Measurements from ENCODE around the gene ALOX12B. TPM values are rescaled to one million over a fixed set of nuclear protein-coding genes. Genes with fewer than 3 reads are reported as not detected.

ALOX12B gene
- total and polyA plus RNA-seq, 2 of the 13 experiments (the other 11 are each of a cell fraction or from before 2014, with no cell fraction given): 0.13 TPM; not detected in 1

GRCh38 chr17:8079291-8080207 is 8.0 kb downstream of the ALOX12B start (continued):
- no peak for TF ChIP-seq MAZ (IDR thresholded peaks at IDR 0.05; ENCODE audit: borderline replicate concordance, low read depth, low read length)
- peak; percentile 70 for TF ChIP-seq MAZ (CRISPR knock-in tag; IDR thresholded peaks at IDR 0.05; ENCODE audit: low read depth)
- TF ChIP-seq ZC3H4 (CRISPR knock-in tag; IDR thresholded peaks at IDR 0.05; ENCODE audit: borderline replicate concordance): no peak
- TF ChIP-seq THAP11 (CRISPR knock-in tag; IDR thresholded peaks at IDR 0.05): 0 out of 2 replicates have a peak, but pooled peaks have one; percentile 33
- no peak for TF ChIP-seq CHCHD3 (CRISPR knock-in tag; IDR thresholded peaks at IDR 0.05)
- TF ChIP-seq RCOR2 (CRISPR knock-in tag; IDR thresholded peaks at IDR 0.05): 0 out of 2 replicates have a peak, but pooled peaks have one; percentile 37
- no peak for TF ChIP-seq ZNF510 (CRISPR knock-in tag; IDR thresholded peaks at IDR 0.05; ENCODE audit: low read depth)
- no peak for TF ChIP-seq ZNF10 (CRISPR knock-in tag; IDR thresholded peaks at IDR 0.05; ENCODE audit: borderline replicate concordance, low read depth)
- no peak for TF ChIP-seq ZNF460 (CRISPR knock-in tag; IDR thresholded peaks at IDR 0.05; ENCODE audit: borderline replicate concordance)
- no peak for TF ChIP-seq PBX3 (CRISPR knock-in tag; IDR thresholded peaks at IDR 0.05; ENCODE audit: borderline replicate concordance)
- TF ChIP-seq ZNF780A (CRISPR knock-in tag; IDR thresholded peaks at IDR 0.05): 0 out of 2 replicates have a peak, but pooled peaks have one; percentile 26
- no peak for TF ChIP-seq ZBTB44 (CRISPR knock-in tag; IDR thresholded peaks at IDR 0.05)
- TF ChIP-seq GATA4 (IDR thresholded peaks at IDR 0.05; ENCODE audit: borderline replicate concordance, low read depth): no peak
- no peak for TF ChIP-seq CHD2 (IDR thresholded peaks at IDR 0.05; ENCODE audit: low read depth, low read length)
- no peak for TF ChIP-seq ATF1 (CRISPR knock-in tag; IDR thresholded peaks at IDR 0.05)
- TF ChIP-seq ZNF576 (CRISPR knock-in tag; IDR thresholded peaks at IDR 0.05): peak; percentile 38; the same call in 1 of the 2 replicates
- no peak for TF ChIP-seq ZNF124 (CRISPR knock-in tag; IDR thresholded peaks at IDR 0.05)
- no peak for TF ChIP-seq ZNF260 (CRISPR knock-in tag; IDR thresholded peaks at IDR 0.05; ENCODE audit: borderline replicate concordance, low read depth)
- no peak for TF ChIP-seq SP5 (CRISPR knock-in tag; IDR thresholded peaks at IDR 0.05; ENCODE audit: borderline replicate concordance, low read depth)
- peak; percentile 80 for TF ChIP-seq HNF4G (IDR thresholded peaks at IDR 0.05; ENCODE audit: borderline replicate concordance, low read depth, low read length)
- TF ChIP-seq HNF4G (CRISPR knock-in tag; IDR thresholded peaks at IDR 0.05; ENCODE audit: borderline replicate concordance, low read depth): peak; percentile 92
- TF ChIP-seq GPN1 (CRISPR knock-in tag; IDR thresholded peaks at IDR 0.05; ENCODE audit: borderline replicate concordance): no peak
- TF ChIP-seq ZNF550 (CRISPR knock-in tag; IDR thresholded peaks at IDR 0.05; ENCODE audit: borderline replicate concordance): no peak
- TF ChIP-seq DBP (CRISPR knock-in tag; IDR thresholded peaks at IDR 0.05; ENCODE audit: not compliant biosample characterization): no peak

Measured in HepG2 (cell line).